KMS-11 (cell line): Measurements from ENCODE around the gene ALOXE3.

Experiments used
- H2AFZ ChIP-seq: fragments of 200-600 bp; sonication (generic); 2 replicates; pipeline ENCODE4 v1.6.1; 2016; ENCODE audit warnings: antibody characterized with exemption, mixed run types, low read depth
- H3K27ac ChIP-seq: fragments of 200-600 bp; sonication (generic); 2 replicates; pipeline ENCODE4 v1.6.1; 2016; ENCODE audit warnings: mild to moderate bottlenecking, mixed run types
- H3K27me3 ChIP-seq: fragments of 200-600 bp; sonication (generic); 2 replicates; pipeline ENCODE4 v1.6.1; 2017; ENCODE audit warnings: mild to moderate bottlenecking, low read depth, mixed run types, moderate library complexity; ENCODE audit not compliant: insufficient read depth
- H3K36me3 ChIP-seq: fragments of 200-600 bp; sonication (generic); 2 replicates; pipeline ENCODE4 v1.6.1; 2017; ENCODE audit warnings: mild to moderate bottlenecking, mixed run types; ENCODE audit not compliant: insufficient read depth
- H3K4me1 ChIP-seq: fragments of 200-600 bp; sonication (generic); 2 replicates; pipeline ENCODE4 v1.6.1; 2016; ENCODE audit warnings: mild to moderate bottlenecking, low read depth, mixed run types; ENCODE audit not compliant: poor library complexity, severe bottlenecking
- H3K4me2 ChIP-seq: fragments of 200-600 bp; sonication (generic); 2 replicates; pipeline ENCODE4 v1.7.0; 2016; ENCODE audit warnings: mild to moderate bottlenecking, mixed run types
- H3K4me3 ChIP-seq: fragments of 200-600 bp; sonication (generic); IDR thresholded peaks from 2 replicates; pipeline ENCODE4 v1.6.1; 2017; ENCODE audit warnings: low read depth, low read length, mixed read lengths; ENCODE audit not compliant: insufficient read depth
- H3K79me2 ChIP-seq: fragments of 200-600 bp; sonication (generic); 2 replicates; pipeline ENCODE4 v1.6.1; 2016; ENCODE audit warnings: low read depth, mixed run types; ENCODE audit not compliant: insufficient read depth
- H3K9ac ChIP-seq: fragments of 200-600 bp; sonication (generic); 2 replicates; pipeline ENCODE4 v1.6.1; 2016; ENCODE audit warnings: mild to moderate bottlenecking, mixed run types
- H4K20me1 ChIP-seq: fragments of 200-600 bp; sonication (generic); 2 replicates; pipeline ENCODE4 v1.6.1; 2016; ENCODE audit warnings: mild to moderate bottlenecking, mixed run types; ENCODE audit not compliant: insufficient read depth
- CTCF ChIP-seq: fragments of 200-600 bp; sonication (generic); conservative IDR thresholded peaks from 2 replicates; pipeline ENCODE4 v1.6.1; 2017; ENCODE audit warnings: low read depth, mild to moderate bottlenecking, antibody characterized with exemption, low read length, moderate library complexity, mixed read lengths

The ALOXE3 gene

DNA sequence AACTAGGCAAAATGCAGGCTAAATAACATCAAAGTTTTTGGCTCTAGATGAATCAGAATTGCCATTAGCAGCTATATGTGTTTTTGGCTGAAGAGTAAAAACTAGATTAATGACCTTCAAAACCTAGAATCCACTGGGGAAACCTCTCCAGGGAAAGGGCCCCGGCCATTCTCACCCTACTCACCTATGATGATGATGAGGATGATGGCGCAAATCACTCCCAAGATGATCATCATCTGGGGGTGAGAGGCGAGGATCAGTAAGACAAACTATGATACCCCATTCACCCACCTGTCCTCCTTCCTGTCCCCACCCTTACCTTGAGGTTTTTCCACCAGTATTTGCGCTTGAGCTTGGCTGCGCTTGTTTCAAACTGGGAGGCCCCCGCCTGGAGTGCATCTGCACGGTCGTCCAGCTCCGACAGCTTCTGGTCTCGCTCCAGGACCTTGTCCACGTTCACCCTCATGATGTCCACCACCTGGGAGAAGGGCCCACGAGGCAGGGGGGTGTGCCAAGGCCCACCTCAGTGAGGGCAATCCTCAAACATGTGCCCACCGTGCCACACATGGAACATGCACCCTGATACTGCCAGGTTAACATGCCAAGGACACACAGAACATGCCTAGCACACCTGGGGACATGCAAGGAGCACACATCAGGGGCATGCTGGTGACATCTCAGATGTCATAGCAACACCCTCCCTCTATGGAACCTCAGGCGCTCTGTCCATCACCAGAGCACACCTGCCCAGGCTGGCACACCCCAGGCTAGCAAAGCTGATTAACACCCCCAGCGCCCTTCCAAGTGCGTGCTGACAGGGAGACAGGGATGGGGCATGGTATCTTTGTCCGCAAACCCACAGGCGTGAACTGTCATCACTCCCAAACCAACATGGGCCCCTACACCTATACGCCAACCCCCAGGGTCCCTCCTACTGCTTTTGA lies 43.2 kb upstream of the ALOXE3 start:
- TF ChIP-seq CTCF: no peak
- Histone ChIP-seq H4K20me1 (no peaks in the 10 kb centered on the region), H3K4me3 (no peak overlapping the region), H3K27me3 (no peaks in the 10 kb centered on the region), H3K4me2 (peak overlapping the region; percentile 29; the same call in 1 of the 2 replicates), H3K79me2 (no peaks in the 10 kb centered on the region), H3K27ac (no peak overlapping the region), H2AFZ (no peak overlapping the region), H3K9ac (peak overlapping the region; percentile 64; the same call in 1 of the 2 replicates), H3K36me3 (no peaks in the 10 kb centered on the region), H3K4me1 (no peaks in the 10 kb centered on the region)

DNA sequence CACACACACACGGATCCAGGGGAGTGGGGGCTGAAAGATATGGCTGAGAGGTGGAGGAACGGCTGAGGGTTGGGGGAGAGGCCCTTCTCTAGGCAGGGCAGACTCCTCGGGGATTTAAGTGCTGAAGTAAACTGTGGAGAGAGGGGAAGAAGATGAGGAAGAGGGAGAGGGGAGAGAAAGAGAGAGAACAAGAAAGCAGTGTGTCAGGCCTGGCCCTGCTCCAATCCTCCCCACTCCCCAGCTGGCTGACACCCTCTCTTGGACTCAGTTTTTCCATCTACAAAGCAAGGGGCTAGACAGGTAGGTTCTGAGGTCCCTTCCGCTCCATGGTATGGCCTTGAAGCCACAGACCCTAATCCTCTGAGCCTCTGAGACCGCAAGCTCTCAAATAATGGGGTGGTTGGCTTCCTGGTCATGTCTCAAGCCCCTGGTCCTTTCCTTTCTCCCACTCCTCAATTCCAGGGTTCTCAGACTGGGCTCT lies 42.5 kb upstream of the ALOXE3 start:
- H3K4me2 ChIP-seq: no peak overlapping the region
- no peaks in the 10 kb centered on the region for H3K36me3 ChIP-seq
- H4K20me1 ChIP-seq: no peaks in the 10 kb centered on the region
- no peak for TF ChIP-seq CTCF
- no peak overlapping the region for H3K27ac ChIP-seq
- H3K79me2 ChIP-seq: no peaks in the 10 kb centered on the region
- H2AFZ ChIP-seq: no peak overlapping the region
- H3K27me3 ChIP-seq: no peaks in the 10 kb centered on the region
- H3K9ac ChIP-seq: no peak overlapping the region
- no peak overlapping the region for H3K4me3 ChIP-seq
- no peaks in the 10 kb centered on the region for H3K4me1 ChIP-seq

GRCh38 chr17:8160224-8160577 lies 41.9 kb upstream of the ALOXE3 start:
- no peaks in the 10 kb centered on the region for H3K27me3 ChIP-seq
- H3K36me3 ChIP-seq: no peaks in the 10 kb centered on the region
- no peak overlapping the region for H3K9ac ChIP-seq
- no peak for TF ChIP-seq CTCF
- H2AFZ ChIP-seq: no peak overlapping the region
- no peaks in the 10 kb centered on the region for H4K20me1 ChIP-seq
- H3K79me2 ChIP-seq: no peaks in the 10 kb centered on the region
- H3K4me3 ChIP-seq: no peak overlapping the region
- H3K4me2 ChIP-seq: no peak overlapping the region
- no peaks in the 10 kb centered on the region for H3K4me1 ChIP-seq
- H3K27ac ChIP-seq: no peak overlapping the region

GRCh38 chr17:8159459-8160223 lies 41.3 kb upstream of the ALOXE3 start:
- H3K9ac ChIP-seq: no peak overlapping the region

More at GRCh38 chr17:8159459-8160223, 41.3 kb upstream of the ALOXE3 start:
- Histone ChIP-seq H3K4me1 (no peaks in the 10 kb centered on the region), H3K79me2 (no peaks in the 10 kb centered on the region), H3K27ac (no peak overlapping the region), H4K20me1 (no peaks in the 10 kb centered on the region), H2AFZ (no peak overlapping the region), H3K4me3 (no peak overlapping the region), H3K27me3 (no peaks in the 10 kb centered on the region), H3K36me3 (no peaks in the 10 kb centered on the region), H3K4me2 (no peak overlapping the region)
- TF ChIP-seq CTCF: no peak
